ENCODE measurements around the gene TAS2R20.

TAS2R20 gene

DNA sequence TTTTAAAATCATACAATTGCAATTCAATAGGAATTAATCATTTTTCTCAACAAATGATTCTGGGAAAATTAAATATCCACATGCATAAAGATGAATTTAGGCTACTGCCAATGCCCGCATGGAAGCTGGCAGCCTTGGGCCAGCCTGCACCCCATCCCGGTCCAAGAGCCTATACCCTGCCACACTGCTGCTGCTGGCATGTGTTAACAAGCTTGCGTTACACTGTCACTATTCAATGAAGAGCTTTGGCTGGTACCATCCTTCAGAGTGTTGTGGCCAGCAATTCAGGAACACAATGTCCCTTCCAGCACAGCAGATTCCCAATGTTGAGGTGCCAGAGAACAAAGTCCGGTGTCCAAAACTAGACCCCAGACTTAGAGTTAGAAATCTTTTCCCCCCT is 45.5 kb downstream of the TAS2R20 start:
- no peaks in the 10 kb centered on the region for H3K36me3 Mint-ChIP-seq (ENCODE audit: insufficient read depth)

More for the DNA sequence above, 45.5 kb downstream of the TAS2R20 start:
- no peak for ATAC-seq (replicated peaks; ENCODE audit: extremely low read depth, poor library complexity, severe bottlenecking)
- DNase-seq (ENCODE audit: low spot score in 2 of 2), result no peak
- Mint-ChIP-seq H3K27me3 (no peaks in the 10 kb centered on the region), H3K9me3 (peaks cover 4% of the 10 kb centered on the region), H3K4me1 (peaks cover 37% of the 10 kb centered on the region), H3K27ac (ENCODE audit: low read depth) (no peak overlapping the region), H3K4me3 (no peak overlapping the region)

Measured in central memory CD8-positive, alpha-beta T cell (primary cell).